DND-41 (cell line): Measurements from ENCODE around the gene BEND5.

Experiments
- ATAC-seq: fragments of 200-7000 bp; cut with Tn5 transposase; 3 replicates; pipeline ENCODE4 v1.9.1; 2021; ENCODE audit warnings: low read depth; ENCODE audit not compliant: insufficient read depth
- DNase-seq: peaks from one replicate; pipeline ENCODE4 v3.0.0-alpha.2; 2020
- H2AFZ ChIP-seq: 2 replicates; pipeline ENCODE4 v1.6.0; 2012; ENCODE audit warnings: low read depth, low read length
- H3K27ac ChIP-seq: 2 replicates; pipeline ENCODE4 v1.5.1; 2012; ENCODE audit warnings: low read length, inconsistent platforms
- H3K27me3 ChIP-seq: fragments of 200-600 bp; sonication (generic); 2 replicates; pipeline ENCODE4 v1.6.0; 2012; ENCODE audit warnings: low read length, mild to moderate bottlenecking, inconsistent platforms; ENCODE audit not compliant: insufficient read depth, poor library complexity
- H3K36me3 ChIP-seq: 2 replicates; pipeline ENCODE4 v1.5.1; 2012; ENCODE audit warnings: low read length, inconsistent platforms; ENCODE audit not compliant: insufficient read depth
- H3K4me1 ChIP-seq: 2 replicates; pipeline ENCODE4 v1.5.1; 2012; ENCODE audit warnings: mild to moderate bottlenecking, low read length; ENCODE audit not compliant: insufficient read depth
- H3K4me2 ChIP-seq: 2 replicates; pipeline ENCODE4 v1.6.0; 2012; ENCODE audit warnings: mild to moderate bottlenecking, moderate library complexity, low read length, inconsistent platforms; ENCODE audit not compliant: insufficient read depth
- H3K4me3 ChIP-seq, 2 experiments: fragments of 200-600 bp in 1 of 2; shearing (Covaris generic) in 1 of 2; 2 replicates each; pipeline ENCODE4 v1.5.1; 2012 to 2016; ENCODE audit warnings: inconsistent platforms in 2 of 2, low read length in 2 of 2, mild to moderate bottlenecking in 2 of 2, low read depth in 1 of 2, moderate library complexity in 1 of 2
- H3K79me2 ChIP-seq: 2 replicates; pipeline ENCODE4 v1.6.0; 2012; ENCODE audit warnings: low read length, inconsistent platforms; ENCODE audit not compliant: insufficient read depth
- H3K9ac ChIP-seq: 2 replicates; pipeline ENCODE4 v1.6.0; 2012; ENCODE audit warnings: low read depth, mild to moderate bottlenecking, inconsistent platforms, low read length, moderate library complexity
- H3K9me3 ChIP-seq: 2 replicates; pipeline ENCODE4 v1.5.1; 2012; ENCODE audit warnings: low read length, moderate library complexity, mild to moderate bottlenecking, inconsistent platforms; ENCODE audit not compliant: insufficient read depth, severe bottlenecking
- H4K20me1 ChIP-seq: 2 replicates; pipeline ENCODE4 v1.6.0; 2012; ENCODE audit warnings: low read length; ENCODE audit not compliant: insufficient read depth
- CTCF ChIP-seq: IDR thresholded peaks from 2 replicates; pipeline ENCODE4 v1.5.1; 2012; ENCODE audit warnings: borderline replicate concordance, low read length, moderate library complexity, mild to moderate bottlenecking; ENCODE audit not compliant: poor library complexity, severe bottlenecking; ENCODE audit errors: extremely low read depth
- EZH2 ChIP-seq: IDR thresholded peaks from 3 replicates; pipeline ENCODE4 v1.6.1; 2012; ENCODE audit warnings: borderline replicate concordance, low read depth, mild to moderate bottlenecking, moderate library complexity, low read length, inconsistent platforms; ENCODE audit not compliant: severe bottlenecking

The BEND5 gene

GRCh38 chr1:48726139-48726538 is 50.6 kb downstream of the BEND5 start:
- Histone ChIP-seq H4K20me1 (no peaks in the 10 kb centered on the region), H3K27me3 (no peaks in the 10 kb centered on the region), H2AFZ (no peak overlapping the region), H3K9me3 (no peaks in the 10 kb centered on the region), H3K79me2 (no peaks in the 10 kb centered on the region), H3K4me2 (no peak overlapping the region), H3K36me3 (peaks cover 36% of the 10 kb centered on the region), H3K4me3 (no peak overlapping the region), H3K9ac (no peak overlapping the region), H3K4me1 (no peaks in the 10 kb centered on the region), H3K27ac (no peak overlapping the region)
- ATAC-seq (no peak), DNase-seq (no peak)
- no peak for TF ChIP-seq EZH2
- no peak for TF ChIP-seq CTCF

- H3K4me1 ChIP-seq = no peaks in the 10 kb centered on the region
- no peak for ATAC-seq
Observed at GRCh38 chr1:48725341-48726046, 51.2 kb downstream of the BEND5 start.

GRCh38 chr1:48720929-48721328 is 55.8 kb downstream of the BEND5 start:
- no peak overlapping the region for H2AFZ ChIP-seq
- no peaks in the 10 kb centered on the region for H3K4me1 ChIP-seq
- ATAC-seq (no peak), DNase-seq (no peak)
- no peak overlapping the region for H3K4me2 ChIP-seq
- no peak overlapping the region for H3K9ac ChIP-seq
- H3K4me3 ChIP-seq = no peak overlapping the region
- no peaks in the 10 kb centered on the region for H3K9me3 ChIP-seq
- H4K20me1 ChIP-seq = no peaks in the 10 kb centered on the region
- H3K79me2 ChIP-seq = no peaks in the 10 kb centered on the region
- H3K27ac ChIP-seq = no peak overlapping the region
- H3K36me3 ChIP-seq = no peaks in the 10 kb centered on the region
- no peaks in the 10 kb centered on the region for H3K27me3 ChIP-seq
- TF ChIP-seq CTCF (no peak), EZH2 (no peak)

More at GRCh38 chr1:48725341-48726046, 51.2 kb downstream of the BEND5 start:
- Histone ChIP-seq H3K9me3 (no peaks in the 10 kb centered on the region), H4K20me1 (no peaks in the 10 kb centered on the region), H3K27ac (no peak overlapping the region), H3K4me2 (no peak overlapping the region), H3K36me3 (peaks cover 32% of the 10 kb centered on the region), H3K9ac (no peak overlapping the region), H2AFZ (no peak overlapping the region), H3K4me3 (no peak overlapping the region), H3K79me2 (no peaks in the 10 kb centered on the region), H3K27me3 (no peaks in the 10 kb centered on the region)
- no peak for DNase-seq
- TF ChIP-seq EZH2 = no peak
- TF ChIP-seq CTCF = no peak

GRCh38 chr1:48718705-48719104 is 58.0 kb downstream of the BEND5 start:
- ATAC-seq (no peak), DNase-seq (no peak)
- Histone ChIP-seq H3K27me3 (peaks cover 3% of the 10 kb centered on the region), H3K4me3 (no peak overlapping the region), H3K9me3 (no peaks in the 10 kb centered on the region), H3K27ac (no peak overlapping the region), H3K4me2 (no peak overlapping the region), H3K9ac (no peak overlapping the region), H2AFZ (no peak overlapping the region), H3K79me2 (no peaks in the 10 kb centered on the region), H4K20me1 (no peaks in the 10 kb centered on the region), H3K4me1 (no peaks in the 10 kb centered on the region), H3K36me3 (no peaks in the 10 kb centered on the region)
- TF ChIP-seq EZH2 (no peak), CTCF (no peak)
